ENCODE measurements around the gene TSPO. TPM values are rescaled to one million over a fixed set of nuclear protein-coding genes. Genes with fewer than 3 reads are reported as not detected.

TSPO gene
- total and polyA plus RNA-seq, 2 of the 8 experiments (the other 6 are each of a cell fraction or from before 2014, with no cell fraction given): 19.9 to 51.5 TPM

DNA sequence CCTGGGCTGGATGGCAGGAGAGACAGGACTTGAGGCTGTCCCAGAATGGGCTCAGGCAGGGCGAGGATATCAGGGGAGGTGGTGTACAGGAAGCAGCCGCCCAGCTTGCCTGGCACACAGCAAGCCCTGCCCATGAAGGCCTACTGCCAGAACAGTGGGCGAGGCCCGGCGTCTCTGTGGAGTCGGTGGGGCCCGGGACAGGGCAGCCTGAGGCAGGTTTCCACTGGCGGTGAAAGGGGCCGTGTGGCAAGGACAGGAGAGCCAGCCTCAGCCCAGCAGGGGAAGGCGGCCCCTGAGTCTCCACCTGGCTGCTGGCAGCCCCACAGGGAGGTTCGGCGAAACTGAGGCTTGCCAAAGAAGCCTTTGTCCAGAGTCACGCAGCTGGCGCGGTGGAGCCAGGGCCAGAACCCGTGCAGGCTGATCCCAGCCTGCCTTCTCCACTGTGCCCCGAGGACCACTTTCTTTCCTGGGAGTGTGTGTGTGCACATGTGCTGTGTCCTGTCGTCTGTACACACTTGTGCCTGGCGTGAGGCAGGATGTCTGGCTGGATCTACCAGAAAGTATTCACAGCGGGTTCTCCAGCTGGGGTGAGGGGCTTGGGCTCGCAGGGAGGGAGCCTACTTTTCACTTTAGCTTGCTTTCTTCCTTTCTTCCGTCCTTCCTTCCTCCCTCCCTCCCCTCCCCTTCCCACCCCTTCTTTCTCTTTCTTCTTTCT is 1.2 kb downstream of the TSPO start:
- H2BK12ac ChIP-seq (ENCODE audit: low read depth, low read length): peak overlapping the region; percentile 80; the same call in 1 of the 2 replicates
- H3K79me2 ChIP-seq (ENCODE audit: control insufficient read depth in 1 of 2, insufficient read depth in 2 of 2, low read length in 2 of 2): no peaks in the 10 kb centered on the region
- H3K4me2 ChIP-seq (ENCODE audit: insufficient read depth in 1 of 2, low read depth in 2 of 2, low read length in 2 of 2): peak overlapping the region; percentile 54 to 67
- no peak overlapping the region for H3K27ac ChIP-seq (ENCODE audit: low read depth, low read length)
- H3K14ac ChIP-seq (ENCODE audit: insufficient read length): no peak overlapping the region
- WGBS, 2 experiments (ENCODE audit: extremely low coverage in 1 of 2, insufficient coverage in 1 of 2, insufficient read length in 1 of 2, insufficient replicate concordance in 2 of 2, low coverage in 1 of 2, low lambda C conversion rate in 2 of 2, missing lambda C conversion rate in 1 of 2): 63% methylated on average over 20 of the region's 22 CpGs; no CpG with 5 or more reads in 1 of the 2 experiments
- peaks cover 13% of the 10 kb centered on the region; the same call in 1 of the 2 replicates for H3K23me2 ChIP-seq (ENCODE audit: low read depth, low read length)
- H3K23ac ChIP-seq (ENCODE audit: insufficient read length): no peak overlapping the region
- H2BK20ac ChIP-seq (ENCODE audit: low read length): no peak overlapping the region
- peaks cover 0 to 2% of the 10 kb centered on the region in 2 experiments for H4K20me1 ChIP-seq (replicated peaks in 1 of 2; ENCODE audit: control insufficient read depth in 1 of 2, insufficient read depth in 2 of 2, low read length in 2 of 2)
- H4K91ac ChIP-seq (replicated peaks; ENCODE audit: insufficient read length, low read length): peak overlapping the region; percentile 40
- H3K4me1 ChIP-seq (replicated peaks in 1 of 4; ENCODE audit: control insufficient read depth in 3 of 4, insufficient read depth in 4 of 4, low read length in 3 of 4): peaks cover 0 to 18% (median 13%) of the 10 kb centered on the region in 4 experiments; a peak in 6 of 7 replicates
- no peaks in the 10 kb centered on the region for H3K79me1 ChIP-seq (ENCODE audit: low read depth, low read length)
- H4K8ac ChIP-seq (ENCODE audit: extremely low read depth, insufficient read depth, low read length): 0 out of 2 replicates have a peak overlapping the region, but pooled peaks have one; percentile 62
- peak overlapping the region; percentile 72 for H2BK15ac ChIP-seq (ENCODE audit: low read length)
- H2BK5ac ChIP-seq (ENCODE audit: low read depth, low read length): peak overlapping the region; percentile 81; the same call in 1 of the 2 replicates
- peak overlapping the region in 3 of 4 experiments; percentile 33 to 70 (median 42); a peak in 4 of 8 replicates for H3K4me3 ChIP-seq (ENCODE audit: extremely low read depth in 1 of 4, insufficient read depth in 2 of 4, low read depth in 3 of 4, low read length in 4 of 4)
- H3K4ac ChIP-seq (replicated peaks; ENCODE audit: insufficient read length, low read depth, low read length): peak overlapping the region; percentile 38
- DNase-seq (ENCODE audit: low read depth in 1 of 2, low spot score in 2 of 2): peak in 1 of 2 experiments; percentile 65
- no peak for FAIRE-seq
- H3K18ac ChIP-seq (ENCODE audit: extremely low read depth, low read length): peak overlapping the region; percentile 60; the same call in 1 of the 2 replicates
- H3K27me3 ChIP-seq (replicated peaks in 1 of 4; ENCODE audit: control insufficient read depth in 3 of 4, extremely low read depth in 1 of 4, insufficient read depth in 3 of 4, low read length in 3 of 4): peaks cover 1 to 21% (median 14%) of the 10 kb centered on the region in 4 experiments
- H3K9ac ChIP-seq (replicated peaks in 1 of 4; ENCODE audit: extremely low read depth in 1 of 4, low read depth in 3 of 4, low read length in 3 of 4): no peak overlapping the region
- no peak overlapping the region for H3K56ac ChIP-seq (replicated peaks; ENCODE audit: insufficient read length, low read depth, low read length)
- POLR2A ChIA-PET (ENCODE audit: partially characterized antibody): interaction anchor here (0.7 to 2.2 kb wide), 3 partner anchors 12 to 35 kb away, joined by 3 to 4 read pairs (median 3); no protein-coding TSS in a partner anchor
- peak overlapping the region; percentile 13 for H2BK120ac ChIP-seq (replicated peaks; ENCODE audit: low read depth, low read length)
- no peak overlapping the region for H4K5ac ChIP-seq (ENCODE audit: insufficient read length, low read depth, low read length)
- H2AFZ ChIP-seq (ENCODE audit: low read length): no peak overlapping the region
- H2AK5ac ChIP-seq (ENCODE audit: low read depth, low read length): no peak overlapping the region
- no peaks in the 10 kb centered on the region for H3K36me3 ChIP-seq (ENCODE audit: control insufficient read depth in 2 of 4, insufficient read depth in 4 of 4, low read length in 3 of 4)
- no peaks in the 10 kb centered on the region for H3K9me3 ChIP-seq (ENCODE audit: insufficient read depth in 2 of 2, low read depth in 1 of 2, low read length in 1 of 2)
- CTCF ChIA-PET (ENCODE audit: partially characterized antibody): interaction anchor here (0.8 to 1.0 kb wide), 2 partner anchors 33 to 41 kb away, joined by 3 to 4 read pairs; no protein-coding TSS in a partner anchor
- TF ChIP-seq, protein P1, sequence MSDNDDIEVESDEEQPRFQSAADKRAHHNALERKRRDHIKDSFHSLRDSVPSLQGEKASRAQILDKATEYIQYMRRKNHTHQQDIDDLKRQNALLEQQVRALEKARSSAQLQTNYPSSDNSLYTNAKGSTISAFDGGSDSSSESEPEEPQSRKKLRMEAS (IDR thresholded peaks at IDR 0.05): no peak
- TF ChIP-seq RXRA (IDR thresholded peaks at IDR 0.05; ENCODE audit: insufficient read depth, low read depth, low read length): no peak
- TF ChIP-seq ASH2L (IDR thresholded peaks at IDR 0.05; ENCODE audit: low read length): no peak
- no peak for TF ChIP-seq SRF (IDR thresholded peaks at IDR 0.05; ENCODE audit: low read depth, low read length)
- no peak for TF ChIP-seq ZNF274 (IDR thresholded peaks at IDR 0.05; ENCODE audit: borderline replicate concordance, extremely low read depth, low read length)
- no peak for TF ChIP-seq PHF8 (conservative IDR thresholded peaks at IDR 0.05; ENCODE audit: low read depth, low read length)
- no peak for TF ChIP-seq SIN3A (conservative IDR thresholded peaks at IDR 0.05 in 1 of 2, IDR thresholded peaks at IDR 0.05 in 1 of 2; ENCODE audit: low read depth in 1 of 2, low read length in 2 of 2)
- TF ChIP-seq NANOG (IDR thresholded peaks at IDR 0.05; ENCODE audit: insufficient read depth, low read depth, low read length, poor library complexity, severe bottlenecking): no peak
- TF ChIP-seq SP1 (IDR thresholded peaks at IDR 0.05; ENCODE audit: low read depth, low read length): no peak
- no peak for TF ChIP-seq NRF1 (IDR thresholded peaks at IDR 0.05; ENCODE audit: low read depth, low read length)
- no peak for TF ChIP-seq CEBPB (IDR thresholded peaks at IDR 0.05; ENCODE audit: low read depth, low read length)
- no peak for TF ChIP-seq RFX5 (IDR thresholded peaks at IDR 0.05; ENCODE audit: borderline replicate concordance, low read depth, low read length)

Measured in H1 (cell line).